Bronchial epithelial cell (primary cell): ENCODE measurements around the gene ALDH1L2. TPM values are rescaled to one million over a fixed set of nuclear protein-coding genes. Genes with fewer than 3 reads are reported as not detected.
A peak's percentile ranks its signal among the peaks of the same experiment; 100 is the strongest.

Experiments
- DNase-seq: peaks from one replicate; pipeline ENCODE4 v3.0.0-alpha.2; 2010; ENCODE audit warnings: low read depth
- FAIRE-seq: peaks from 2 replicates; lab custom pipeline; 2011; peaks lifted over from hg19 to GRCh38; lab: Jason Lieb, UNC
- H3K27me3 ChIP-seq: 2 replicates; pipeline ENCODE4 v1.5.1; 2011; ENCODE audit warnings: low read length; ENCODE audit not compliant: control insufficient read depth, insufficient read depth
- H3K36me3 ChIP-seq: 2 replicates; pipeline ENCODE4 v1.5.1; 2011; ENCODE audit warnings: low read length; ENCODE audit not compliant: control insufficient read depth, insufficient read depth
- H3K4me3 ChIP-seq: 2 replicates; pipeline ENCODE4 v1.5.1; 2011; ENCODE audit warnings: mild to moderate bottlenecking, low read depth, low read length, control low read depth
- CTCF ChIP-seq: IDR thresholded peaks from 2 replicates; pipeline ENCODE4 v1.5.1; 2011; ENCODE audit warnings: mild to moderate bottlenecking, moderate library complexity, low read length, control low read depth, inconsistent platforms; ENCODE audit not compliant: insufficient read depth, severe bottlenecking
- total RNA-seq: library from RNA; depleted of rRNA; stranded (reverse); fragments of >200 nt; gene quantifications from 2 replicates; pipeline ENCODE4 v1.2.1, GENCODE V29; 2014

The ALDH1L2 gene
- total RNA-seq, 1 donor from 2014 or later, result 34.2 TPM

- peaks cover 1% of the 10 kb centered on the region for H3K27me3 ChIP-seq
- DNase-seq, result no peak
- FAIRE-seq, result no peak
- no peaks in the 10 kb centered on the region for H3K36me3 ChIP-seq
- no peak overlapping the region for H3K4me3 ChIP-seq
- no peak for TF ChIP-seq CTCF
These were observed 5.3 kb downstream of the ALDH1L2 start for GRCh38 chr12:105078712-105079570.

DNA sequence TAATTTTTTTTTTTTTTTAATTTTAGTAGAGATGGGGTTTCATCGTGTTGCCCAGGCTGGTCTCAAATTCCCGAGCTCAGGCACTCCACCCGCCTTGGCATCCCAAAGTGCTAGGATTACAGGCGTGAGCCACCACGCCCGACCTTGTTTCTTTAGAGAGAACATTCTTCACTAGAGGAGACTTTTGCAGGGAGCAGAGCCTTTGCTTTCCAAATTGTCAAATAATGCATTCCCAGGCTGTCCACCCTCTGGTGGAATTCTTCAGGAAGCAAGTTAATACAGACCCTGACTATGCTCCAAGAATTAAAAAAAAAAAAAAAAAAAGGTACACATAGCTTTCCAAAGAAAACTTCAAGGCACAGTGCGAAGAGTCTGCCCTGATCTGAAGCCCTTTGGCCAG lies 6.8 kb downstream of the ALDH1L2 start:
- H3K4me3 ChIP-seq, result no peak overlapping the region
- H3K36me3 ChIP-seq, result peaks cover 2% of the 10 kb centered on the region
- no peak for FAIRE-seq
- TF ChIP-seq CTCF, result no peak
- no peak for DNase-seq
- H3K27me3 ChIP-seq, result peaks cover 1% of the 10 kb centered on the region

GRCh38 chr12:105076913-105077312 lies 7.3 kb downstream of the ALDH1L2 start:
- no peak for TF ChIP-seq CTCF
- Histone ChIP-seq H3K27me3 (peaks cover 1% of the 10 kb centered on the region), H3K36me3 (peaks cover 2% of the 10 kb centered on the region), H3K4me3 (no peak overlapping the region)
- DNase-seq (no peak), FAIRE-seq (no peak)

DNA sequence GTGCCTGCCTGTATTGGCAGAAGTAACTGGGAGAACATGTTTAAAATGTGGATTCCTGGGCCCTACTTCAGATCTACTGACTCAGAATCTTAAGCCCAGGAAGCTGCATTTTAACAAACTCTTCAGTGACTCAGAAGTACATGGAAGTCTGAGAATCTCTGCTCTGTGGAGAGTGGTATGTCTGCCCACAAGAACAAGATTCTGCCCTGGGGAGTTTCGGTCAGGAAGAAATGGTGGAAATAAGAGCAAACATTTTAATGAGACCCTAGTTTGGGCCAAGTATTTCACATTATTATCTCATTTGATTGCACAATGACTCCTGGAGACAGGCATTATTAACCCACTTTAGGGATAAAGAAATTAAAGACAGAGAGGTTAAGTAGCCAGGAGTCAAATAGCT lies 8.2 kb downstream of the ALDH1L2 start:
- peak; percentile 51 for DNase-seq
- no peaks in the 10 kb centered on the region for H3K27me3 ChIP-seq
- FAIRE-seq, result no peak
- TF ChIP-seq CTCF, result no peak
- H3K4me3 ChIP-seq, result no peak overlapping the region
- H3K36me3 ChIP-seq, result peaks cover 4% of the 10 kb centered on the region

- no peak overlapping the region for H3K4me3 ChIP-seq
These were observed 11.3 kb downstream of the ALDH1L2 start for GRCh38 chr12:105072888-105073488.

More at GRCh38 chr12:105072888-105073488, 11.3 kb downstream of the ALDH1L2 start:
- Histone ChIP-seq H3K27me3 (no peaks in the 10 kb centered on the region), H3K36me3 (peaks cover 9% of the 10 kb centered on the region)
- FAIRE-seq, result no peak
- DNase-seq, result no peak
- TF ChIP-seq CTCF, result no peak
